ENCODE measurements around the gene PTCH1. TPM values are rescaled to one million over a fixed set of nuclear protein-coding genes. Genes with fewer than 3 reads are reported as not detected.

PTCH1 gene
- total RNA-seq, 2 donors from 2014 or later = 27.5 to 108 TPM

DNA sequence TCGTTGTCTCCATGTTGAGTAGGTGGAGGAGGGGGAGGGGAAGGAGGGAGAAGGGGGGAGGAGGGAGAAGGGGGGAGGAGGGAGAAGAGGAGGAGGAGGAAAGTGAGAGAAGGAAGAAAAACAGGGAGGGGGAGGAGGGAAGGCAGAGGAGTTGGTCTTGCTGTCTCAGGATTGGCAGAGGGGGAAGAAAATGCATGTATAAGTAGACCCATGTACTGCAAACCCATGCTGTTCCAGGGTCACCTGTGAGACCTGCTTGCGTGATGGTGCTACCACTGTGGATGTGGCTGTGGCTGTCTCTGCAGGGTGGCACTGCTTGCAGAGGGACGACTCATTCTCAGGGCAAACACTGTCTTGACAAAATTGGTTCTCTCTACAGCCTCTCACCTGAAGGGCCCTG lies 76.3 kb downstream of the PTCH1 start:
- TF ChIP-seq, protein P1, sequence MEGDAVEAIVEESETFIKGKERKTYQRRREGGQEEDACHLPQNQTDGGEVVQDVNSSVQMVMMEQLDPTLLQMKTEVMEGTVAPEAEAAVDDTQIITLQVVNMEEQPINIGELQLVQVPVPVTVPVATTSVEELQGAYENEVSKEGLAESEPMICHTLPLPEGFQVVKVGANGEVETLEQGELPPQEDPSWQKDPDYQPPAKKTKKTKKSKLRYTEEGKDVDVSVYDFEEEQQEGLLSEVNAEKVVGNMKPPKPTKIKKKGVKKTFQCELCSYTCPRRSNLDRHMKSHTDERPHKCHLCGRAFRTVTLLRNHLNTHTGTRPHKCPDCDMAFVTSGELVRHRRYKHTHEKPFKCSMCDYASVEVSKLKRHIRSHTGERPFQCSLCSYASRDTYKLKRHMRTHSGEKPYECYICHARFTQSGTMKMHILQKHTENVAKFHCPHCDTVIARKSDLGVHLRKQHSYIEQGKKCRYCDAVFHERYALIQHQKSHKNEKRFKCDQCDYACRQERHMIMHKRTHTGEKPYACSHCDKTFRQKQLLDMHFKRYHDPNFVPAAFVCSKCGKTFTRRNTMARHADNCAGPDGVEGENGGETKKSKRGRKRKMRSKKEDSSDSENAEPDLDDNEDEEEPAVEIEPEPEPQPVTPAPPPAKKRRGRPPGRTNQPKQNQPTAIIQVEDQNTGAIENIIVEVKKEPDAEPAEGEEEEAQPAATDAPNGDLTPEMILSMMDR (IDR thresholded peaks at IDR 0.05) = no peak
- no peak for TF ChIP-seq POLR2AphosphoS5 (IDR thresholded peaks at IDR 0.05)
- no peak for TF ChIP-seq POLR2A (IDR thresholded peaks at IDR 0.05)
- H3K4me3 ChIP-seq = no peak overlapping the region
- H3K27ac ChIP-seq = no peak overlapping the region
- intact Hi-C loops (cut with DNase I) = no loop called here
- H3K9me3 ChIP-seq = no peaks in the 10 kb centered on the region
- no peaks in the 10 kb centered on the region for H3K4me1 ChIP-seq (replicated peaks)
- H3K36me3 ChIP-seq = no peaks in the 10 kb centered on the region
- DNase-seq (ENCODE audit: low spot score) = no peak
- no peaks in the 10 kb centered on the region for H3K27me3 ChIP-seq (replicated peaks; ENCODE audit: insufficient read depth)
- 75% methylated on average over 3 of the region's 3 CpGs for WGBS

- 93% methylated on average over 9 of the region's 9 CpGs for WGBS
- Histone ChIP-seq H3K27me3 (replicated peaks; ENCODE audit: insufficient read depth) (no peaks in the 10 kb centered on the region), H3K4me1 (replicated peaks) (no peaks in the 10 kb centered on the region), H3K9me3 (no peaks in the 10 kb centered on the region), H3K36me3 (no peaks in the 10 kb centered on the region), H3K27ac (no peak overlapping the region), H3K4me3 (no peak overlapping the region)
- TF ChIP-seq, protein P1 (IDR thresholded peaks at IDR 0.05) = no peak
- no peak for TF ChIP-seq POLR2A (IDR thresholded peaks at IDR 0.05)
- no peak for TF ChIP-seq POLR2AphosphoS5 (IDR thresholded peaks at IDR 0.05)
- no peak for DNase-seq (ENCODE audit: low spot score)
- intact Hi-C loops (cut with DNase I) = no loop called here
Measured at GRCh38 chr9:95438561-95439357, 78.0 kb downstream of the PTCH1 start.

- Histone ChIP-seq H3K4me1 (replicated peaks) (no peaks in the 10 kb centered on the region), H3K4me3 (no peak overlapping the region), H3K9me3 (no peaks in the 10 kb centered on the region), H3K36me3 (no peaks in the 10 kb centered on the region), H3K27me3 (replicated peaks; ENCODE audit: insufficient read depth) (no peaks in the 10 kb centered on the region), H3K27ac (no peak overlapping the region)
- intact Hi-C loops (cut with DNase I) = no loop called here
- DNase-seq (ENCODE audit: low spot score) = no peak
- WGBS = 65% methylated on average over 6 of the region's 6 CpGs
- no peak for TF ChIP-seq POLR2A (IDR thresholded peaks at IDR 0.05)
- TF ChIP-seq POLR2AphosphoS5 (IDR thresholded peaks at IDR 0.05) = no peak
- TF ChIP-seq, protein P1 (IDR thresholded peaks at IDR 0.05) = no peak
Measured at GRCh38 chr9:95437559-95437958, 79.2 kb downstream of the PTCH1 start.

GRCh38 chr9:95436416-95436815 lies 80.4 kb downstream of the PTCH1 start:
- DNase-seq (ENCODE audit: low spot score) = no peak
- TF ChIP-seq, protein P1 (IDR thresholded peaks at IDR 0.05) = no peak
- TF ChIP-seq POLR2A (IDR thresholded peaks at IDR 0.05) = no peak
- no peak for TF ChIP-seq POLR2AphosphoS5 (IDR thresholded peaks at IDR 0.05)
- Histone ChIP-seq H3K4me3 (no peak overlapping the region), H3K27me3 (replicated peaks; ENCODE audit: insufficient read depth) (no peaks in the 10 kb centered on the region), H3K4me1 (replicated peaks) (no peaks in the 10 kb centered on the region), H3K36me3 (no peaks in the 10 kb centered on the region), H3K9me3 (no peaks in the 10 kb centered on the region), H3K27ac (no peak overlapping the region)
- intact Hi-C loops (cut with DNase I) = no loop called here
- 96% methylated on average over 7 of the region's 7 CpGs for whole genome bisulfite sequencing

Data from prostate gland (tissue), 2 donors.